IMR-90 (cell line): ENCODE data around the gene PPP2R2D. TPM values are rescaled to one million over a fixed set of nuclear protein-coding genes. Genes with fewer than 3 reads are reported as not detected.

Source experiments
- ATAC-seq: fragments of 200-7000 bp; cut with Tn5 transposase; 2 replicates; pipeline ENCODE4 v1.9.1; 2020; ENCODE audit warnings: low read depth, mild to moderate bottlenecking, moderate library complexity
- BruUV-seq: library from RNA; stranded (reverse); fragments of 400-500 nt; replicated peaks from 2 replicates; lab custom pipeline; 2021; lab: Mats Ljungman, UMichigan
- CTCF ChIA-PET: fragments of 300-600 bp; formaldehyde crosslinking; extraction: SDS; loops from one replicate; lab custom pipeline; 2021; ENCODE audit warnings: antibody characterized with exemption; lab: Yijun Ruan, JAX
- POLR2A ChIA-PET: fragments of 300-600 bp; sonication (Branson Sonifier 250); formaldehyde crosslinking; loops from one replicate; lab custom pipeline; 2022; ENCODE audit warnings: antibody characterized with exemption; ENCODE audit not compliant: unreplicated experiment; lab: Charles Lee
- DNase-seq: peaks from one replicate; pipeline ENCODE4 v3.0.0; 2013
- H2AFZ ChIP-seq: replicated peaks from 2 replicates; pipeline ENCODE3; 2013; ENCODE audit warnings: low read length, mild to moderate bottlenecking; ENCODE audit not compliant: poor library complexity
- H2AK5ac ChIP-seq: 2 replicates; pipeline ENCODE4 v1.6.1; 2013; ENCODE audit warnings: low read depth, low read length, inconsistent platforms
- H2AK9ac ChIP-seq: replicated peaks from 2 replicates; pipeline ENCODE3; 2013; ENCODE audit warnings: mild to moderate bottlenecking, low read depth, low read length, moderate library complexity; ENCODE audit not compliant: poor library complexity
- H2BK120ac ChIP-seq: 2 replicates; pipeline ENCODE4 v1.6.1; 2013; ENCODE audit warnings: low read depth, low read length, inconsistent platforms
- H2BK15ac ChIP-seq: 3 replicates; pipeline ENCODE4 v1.6.1; 2013; ENCODE audit warnings: low read depth, low read length, inconsistent platforms
- H2BK20ac ChIP-seq: 2 replicates; pipeline ENCODE4 v1.6.1; 2013; ENCODE audit warnings: low read depth, mild to moderate bottlenecking, inconsistent platforms, low read length, moderate library complexity
- H2BK5ac ChIP-seq: 2 replicates; pipeline ENCODE4 v1.6.1; 2013; ENCODE audit warnings: mild to moderate bottlenecking, low read depth, low read length, inconsistent platforms; ENCODE audit not compliant: poor library complexity, severe bottlenecking
- H3K14ac ChIP-seq: replicated peaks from 2 replicates; pipeline ENCODE4 v1.6.1; 2013; ENCODE audit warnings: low read depth, low read length, inconsistent platforms
- H3K18ac ChIP-seq: 2 replicates; pipeline ENCODE4 v1.6.1; 2013; ENCODE audit warnings: low read depth, low read length, control low read depth
- H3K23ac ChIP-seq: 2 replicates; pipeline ENCODE4 v1.6.1; 2013; ENCODE audit warnings: low read depth, low read length, inconsistent platforms
- H3K27ac ChIP-seq: 2 replicates; pipeline ENCODE4 v1.5.1; 2013; ENCODE audit warnings: mild to moderate bottlenecking, control low read depth, low read length; ENCODE audit not compliant: insufficient read depth
- H3K27me3 ChIP-seq: 2 replicates; pipeline ENCODE4 v1.6.1; 2013; ENCODE audit warnings: low read length; ENCODE audit not compliant: control insufficient read depth, insufficient read depth
- H3K36me3 ChIP-seq: 2 replicates; pipeline ENCODE4 v1.6.1; 2013; ENCODE audit warnings: low read length, mixed read lengths; ENCODE audit not compliant: control insufficient read depth, insufficient read depth
- H3K4ac ChIP-seq: 2 replicates; pipeline ENCODE4 v1.6.1; 2013; ENCODE audit warnings: low read depth, low read length, inconsistent platforms
- H3K4me1 ChIP-seq: 2 replicates; pipeline ENCODE4 v1.6.1; 2013; ENCODE audit warnings: low read length, mixed read lengths; ENCODE audit not compliant: control insufficient read depth, insufficient read depth
- H3K4me2 ChIP-seq: 2 replicates; pipeline ENCODE4 v1.6.1; 2013; ENCODE audit warnings: low read depth, mild to moderate bottlenecking, control low read depth, low read length, moderate library complexity
- H3K4me3 ChIP-seq: 2 replicates; pipeline ENCODE4 v1.5.1; 2013; ENCODE audit warnings: low read depth, mild to moderate bottlenecking, control low read depth, low read length, moderate library complexity; ENCODE audit not compliant: insufficient read depth
- H3K56ac ChIP-seq: 2 replicates; pipeline ENCODE4 v1.6.1; 2013; ENCODE audit warnings: low read length, inconsistent platforms; ENCODE audit not compliant: insufficient read depth; ENCODE audit errors: extremely low read depth
- H3K79me1 ChIP-seq, 2 experiments: 2 replicates each; pipeline ENCODE4 v1.6.1; 2013; ENCODE audit warnings: low read length in 2 of 2, inconsistent platforms in 1 of 2, low read depth in 1 of 2
- H3K9ac ChIP-seq: 2 replicates; pipeline ENCODE4 v1.6.1; 2013; ENCODE audit warnings: low read depth, low read length, control low read depth
- H3K9me1 ChIP-seq: 2 replicates; pipeline ENCODE4 v1.6.1; 2013; ENCODE audit warnings: low read length, inconsistent platforms; ENCODE audit not compliant: insufficient read depth
- H3K9me3 ChIP-seq: 2 replicates; pipeline ENCODE4 v1.6.1; 2013; ENCODE audit warnings: low read length; ENCODE audit not compliant: control insufficient read depth, insufficient read depth
- H4K20me1 ChIP-seq: 2 replicates; pipeline ENCODE4 v1.6.1; 2013; ENCODE audit warnings: low read length, inconsistent platforms; ENCODE audit not compliant: insufficient read depth
- H4K5ac ChIP-seq: 2 replicates; pipeline ENCODE4 v1.6.1; 2013; ENCODE audit warnings: mild to moderate bottlenecking, low read depth, low read length, control low read depth
- H4K8ac ChIP-seq, 2 experiments: 2 replicates each; pipeline ENCODE4 v1.6.1; 2013; ENCODE audit warnings: low read depth in 2 of 2, low read length in 2 of 2, control low read depth in 1 of 2, inconsistent platforms in 1 of 2
- H4K91ac ChIP-seq: 2 replicates; pipeline ENCODE4 v1.6.1; 2013; ENCODE audit warnings: low read depth, low read length, inconsistent platforms; ENCODE audit not compliant: insufficient read depth
- MAZ ChIP-seq: IDR thresholded peaks from 2 replicates; pipeline ENCODE4 v1.6.1; 2012; ENCODE audit warnings: low read depth, mild to moderate bottlenecking, low read length, improper control_type of control experiment, moderate library complexity, borderline replicate concordance
- POLR2A ChIP-seq: IDR thresholded peaks from 2 replicates; pipeline ENCODE4 v1.6.1; 2012; ENCODE audit warnings: mild to moderate bottlenecking, low read depth, low read length
- WGBS, 2 experiments: methylation state at CpG; one replicate each; pipeline versions ENCODE4 v1.1.5 to v1.1.7; 2013; ENCODE audit warnings: missing lambda C conversion rate in 2 of 2; ENCODE audit not compliant: insufficient read length in 1 of 2; ENCODE audit errors: extremely low coverage in 2 of 2; 5-methylcytosine and 5-hydroxymethylcytosine counted together
- dilution Hi-C: fragments of 300-500 bp; cut with HindIII; formaldehyde crosslinking; loops from one replicate; pipeline ENCODE4 v1.14.3; 2018; ENCODE audit warnings: low sequenced_read_pairs; ENCODE audit not compliant: unreplicated experiment
- in situ Hi-C: fragments of 300-500 bp; cut with MboI; formaldehyde crosslinking; loops from 3 replicates; pipeline ENCODE4 v1.14.3; 2019; ENCODE audit warnings: low sequenced_read_pairs, inconsistent platforms, mixed read lengths
- intact Hi-C: fragments of 100-400 bp; cut with micrococcal nuclease; formaldehyde crosslinking; loops from 2 replicates; pipeline ENCODE4 v1.10.0; 2022
- polyA plus RNA-seq, 3 experiments: library from polyadenylated mRNA; depleted of rRNA; stranded (reverse); fragments of >200 nt; gene quantifications; 2 replicates each; pipeline ENCODE4 v1.2.3, GENCODE V29; 2012; ENCODE audit warnings: low replicate concordance in 1 of 3
- total RNA-seq: library from RNA; depleted of rRNA; stranded (reverse); fragments of >200 nt; gene quantifications from 2 replicates; pipeline ENCODE4 v1.2.3, GENCODE V29; 2012

The PPP2R2D gene
- total and polyA plus RNA-seq, 2 of the 4 experiments (the other 2 are of a cell fraction), result 22.8 to 23.8 TPM

DNA sequence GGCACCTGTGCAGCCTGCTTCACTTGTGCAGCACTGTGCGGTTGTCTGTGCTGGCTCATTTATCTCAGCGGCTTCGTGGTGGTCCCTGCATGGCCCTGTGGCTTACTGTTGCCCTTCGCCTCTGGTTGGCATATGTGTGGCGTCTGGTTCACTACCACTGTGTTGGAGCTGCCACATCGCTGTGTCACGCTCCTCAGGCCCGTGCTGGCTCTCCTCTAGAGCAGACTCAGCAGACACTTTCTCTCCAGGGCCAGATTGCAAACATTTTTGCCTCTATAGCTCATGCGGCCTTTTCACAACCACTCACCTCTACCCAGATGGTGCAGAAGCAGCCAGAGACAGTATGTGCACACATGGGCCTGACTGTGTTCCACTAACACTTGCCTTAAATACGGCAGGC, 37.9 kb downstream of the PPP2R2D start:
- Histone ChIP-seq H3K9me3 (no peaks in the 10 kb centered on the region), H4K5ac (no peak overlapping the region), H3K79me1 (peaks cover 36 to 65% of the 10 kb centered on the region in 2 experiments), H2AFZ (no peak overlapping the region), H4K91ac (no peak overlapping the region), H3K9me1 (peaks cover 3% of the 10 kb centered on the region; the same call in 1 of the 2 replicates), H2BK5ac (no peak overlapping the region), H2BK20ac (no peak overlapping the region), H2BK120ac (no peak overlapping the region), H3K9ac (no peak overlapping the region), H3K56ac (no peak overlapping the region), H2AK5ac (no peak overlapping the region), H3K14ac (no peak overlapping the region), H3K18ac (no peak overlapping the region), H4K8ac (no peak overlapping the region), H3K4me2 (no peak overlapping the region), H2BK15ac (no peak overlapping the region), H3K27me3 (no peaks in the 10 kb centered on the region), H2AK9ac (no peak overlapping the region), H3K36me3 (peaks cover 31% of the 10 kb centered on the region), H3K4ac (no peak overlapping the region), H4K20me1 (peaks cover 10% of the 10 kb centered on the region), H3K23ac (no peak overlapping the region), H3K27ac (no peak overlapping the region), H3K4me1 (no peaks in the 10 kb centered on the region), H3K4me3 (no peak overlapping the region)
- ChIA-PET POLR2A (no interaction called here), CTCF (no interaction called here)
- WGBS, 2 experiments, result 98% methylated on average over 9 of the region's 10 CpGs; no CpG with 5 or more reads in 1 of the 2 experiments
- in situ Hi-C loops (no loop called here), intact Hi-C loops (no loop called here), dilution Hi-C loops (no loop called here)
- TF ChIP-seq POLR2A (no peak), MAZ (no peak)
- DNase-seq, result no peak
- ATAC-seq, result no peak
- no TSS peak for BruUV-seq
